ENCODE measurements around the gene DDX50.
A peak's percentile ranks its signal among the peaks of the same experiment; 100 is the strongest.

DDX50 gene

GRCh38 chr10:68988530-68989316, 87.6 kb downstream of the DDX50 start, which contains the start of gene KIFBP:
TSS of gene KIFBP (plus strand) at chr10:68988803. CDS start at chr10:68988833, 30 bp downstream.
- peak; percentile 91 for FAIRE-seq

DNA sequence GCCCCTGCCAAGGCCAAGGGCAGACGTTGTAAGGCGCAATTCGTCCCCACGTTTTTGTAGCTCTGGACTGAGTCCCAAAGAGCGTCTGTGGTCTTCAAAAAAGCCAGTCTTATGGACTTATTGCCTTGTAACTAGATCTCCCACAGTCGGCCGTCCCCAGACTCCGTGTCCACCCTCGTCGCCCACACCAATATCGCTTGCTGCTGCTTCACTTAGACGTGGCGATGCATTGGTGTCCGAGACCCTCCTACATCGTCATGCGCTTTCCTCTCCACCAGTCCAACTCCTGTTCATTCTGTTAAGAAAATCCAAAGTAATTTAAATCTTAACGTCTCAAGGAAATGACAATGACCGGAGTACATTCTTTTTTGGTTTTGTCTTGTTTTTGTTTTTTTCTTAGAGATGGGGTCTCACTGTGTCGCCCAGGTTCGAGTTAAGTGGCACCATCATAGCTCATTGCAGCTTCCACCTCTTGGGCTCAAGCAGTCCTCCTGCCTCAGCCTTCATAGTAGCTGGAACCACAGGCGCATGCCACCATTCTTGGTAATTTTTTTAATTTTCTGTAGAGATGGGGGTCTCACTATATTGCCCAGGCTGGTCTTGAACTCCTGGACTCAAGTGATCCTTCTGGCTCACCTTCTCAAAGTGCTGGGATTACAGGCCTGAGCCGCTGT, 88.3 kb downstream of the DDX50 start:
- FAIRE-seq, result no peak

DNA sequence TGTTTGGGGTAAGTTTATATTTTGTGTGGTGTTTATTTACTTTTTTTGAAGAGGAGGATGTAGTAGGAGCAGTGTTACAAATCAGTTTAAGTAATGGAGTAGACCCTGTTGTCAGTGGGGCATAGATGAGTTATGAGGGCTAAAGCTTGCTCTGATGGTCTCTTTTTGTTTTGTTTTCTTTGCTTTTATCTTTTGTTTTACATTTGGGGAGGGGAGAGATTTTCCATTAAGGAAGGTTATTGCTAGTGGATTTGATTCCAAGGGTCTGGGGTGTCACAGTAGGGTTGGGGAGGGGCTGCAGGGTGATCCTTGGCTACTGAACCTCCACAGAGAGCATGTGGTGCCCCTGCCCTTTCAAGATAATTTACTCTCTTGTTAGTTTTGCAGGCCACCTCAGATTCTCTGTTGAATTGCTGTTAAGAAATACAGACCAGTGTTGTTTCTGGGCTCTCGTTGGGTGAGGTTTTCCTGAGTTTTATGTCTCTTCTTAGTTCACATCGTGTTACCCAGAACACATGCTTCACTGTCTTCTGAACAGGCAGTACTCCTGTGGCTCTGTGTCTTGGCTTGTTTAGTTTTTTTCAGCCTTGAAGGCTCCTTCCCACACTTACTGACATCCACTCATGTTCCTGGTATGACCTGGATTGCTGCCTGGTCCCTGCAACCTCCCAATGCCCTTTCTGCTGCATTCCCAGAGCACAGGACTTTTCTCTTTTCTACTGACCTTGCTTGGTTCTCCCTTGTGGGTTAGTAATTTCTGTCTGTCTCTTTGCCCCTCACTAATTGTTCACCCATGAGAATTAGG, 91.7 kb downstream of the DDX50 start:
- no peak for FAIRE-seq
